NOMO-1 (cell line): ENCODE results near the gene SLC4A9.

ENCODE experiments used
- DNase-seq, 2 experiments: peaks; one replicate each; lab custom pipeline; 2025; ENCODE audit not compliant: unreplicated experiment in 2 of 2; lab: John Stamatoyannopoulos, UW

The SLC4A9 gene

GRCh38 chr5:140360681-140361479 is 886 bp downstream of the SLC4A9 start:
- DNase-seq, result no peak

GRCh38 chr5:140361901-140362300 is 1.9 kb downstream of the SLC4A9 start:
- no peak for DNase-seq

- DNase-seq, result no peak
These were observed 2.3 kb downstream of the SLC4A9 start for GRCh38 chr5:140362311-140362710.

- DNase-seq, result peak; percentile 39
These were observed 3.1 kb downstream of the SLC4A9 start for GRCh38 chr5:140362875-140363630.

GRCh38 chr5:140363631-140364471 is 3.9 kb downstream of the SLC4A9 start:
- DNase-seq, result no peak

GRCh38 chr5:140364472-140364765 is 4.4 kb downstream of the SLC4A9 start:
- DNase-seq, result no peak

- DNase-seq, result no peak
These were observed 5.3 kb downstream of the SLC4A9 start for GRCh38 chr5:140365282-140365681.

GRCh38 chr5:140365941-140366340 is 5.9 kb downstream of the SLC4A9 start:
- DNase-seq, result no peak

GRCh38 chr5:140366589-140367255 is 6.7 kb downstream of the SLC4A9 start:
- DNase-seq, result no peak

GRCh38 chr5:140367256-140368013 is 7.4 kb downstream of the SLC4A9 start:
- no peak for DNase-seq

GRCh38 chr5:140371356-140372151 is 11.6 kb downstream of the SLC4A9 start:
- DNase-seq, result peak in 1 of 2 experiments; percentile 8

GRCh38 chr5:140372971-140373487 is 13.0 kb downstream of the SLC4A9 start:
- no peak for DNase-seq

GRCh38 chr5:140381351-140381750 is 21.4 kb downstream of the SLC4A9 start:
- DNase-seq, result no peak

GRCh38 chr5:140381972-140382371 is 22.0 kb downstream of the SLC4A9 start:
- no peak for DNase-seq

GRCh38 chr5:140382866-140383265 is 22.9 kb downstream of the SLC4A9 start:
- no peak for DNase-seq

GRCh38 chr5:140383300-140383699 is 23.3 kb downstream of the SLC4A9 start:
- DNase-seq, result no peak

GRCh38 chr5:140388052-140388451 is 28.1 kb downstream of the SLC4A9 start:
- no peak for DNase-seq

GRCh38 chr5:140391312-140391711 is 31.3 kb downstream of the SLC4A9 start:
- DNase-seq, result peak; percentile 61 to 73

- no peak for DNase-seq
These were observed 31.7 kb downstream of the SLC4A9 start for GRCh38 chr5:140391732-140392131.
